ENCODE data around the gene TEAD4.

GRCh38 chr12:3040026-3040656 is 80.9 kb downstream of the TEAD4 start:
- TF ChIP-seq, protein P1, sequence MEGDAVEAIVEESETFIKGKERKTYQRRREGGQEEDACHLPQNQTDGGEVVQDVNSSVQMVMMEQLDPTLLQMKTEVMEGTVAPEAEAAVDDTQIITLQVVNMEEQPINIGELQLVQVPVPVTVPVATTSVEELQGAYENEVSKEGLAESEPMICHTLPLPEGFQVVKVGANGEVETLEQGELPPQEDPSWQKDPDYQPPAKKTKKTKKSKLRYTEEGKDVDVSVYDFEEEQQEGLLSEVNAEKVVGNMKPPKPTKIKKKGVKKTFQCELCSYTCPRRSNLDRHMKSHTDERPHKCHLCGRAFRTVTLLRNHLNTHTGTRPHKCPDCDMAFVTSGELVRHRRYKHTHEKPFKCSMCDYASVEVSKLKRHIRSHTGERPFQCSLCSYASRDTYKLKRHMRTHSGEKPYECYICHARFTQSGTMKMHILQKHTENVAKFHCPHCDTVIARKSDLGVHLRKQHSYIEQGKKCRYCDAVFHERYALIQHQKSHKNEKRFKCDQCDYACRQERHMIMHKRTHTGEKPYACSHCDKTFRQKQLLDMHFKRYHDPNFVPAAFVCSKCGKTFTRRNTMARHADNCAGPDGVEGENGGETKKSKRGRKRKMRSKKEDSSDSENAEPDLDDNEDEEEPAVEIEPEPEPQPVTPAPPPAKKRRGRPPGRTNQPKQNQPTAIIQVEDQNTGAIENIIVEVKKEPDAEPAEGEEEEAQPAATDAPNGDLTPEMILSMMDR (IDR thresholded peaks at IDR 0.05 in 2 of 3, conservative IDR thresholded peaks at IDR 0.05 in 1 of 3; ENCODE audit: borderline replicate concordance in 1 of 3, insufficient read depth in 1 of 3, low read depth in 2 of 3, low read length in 2 of 3): no peak
- TF ChIP-seq, protein P2, sequence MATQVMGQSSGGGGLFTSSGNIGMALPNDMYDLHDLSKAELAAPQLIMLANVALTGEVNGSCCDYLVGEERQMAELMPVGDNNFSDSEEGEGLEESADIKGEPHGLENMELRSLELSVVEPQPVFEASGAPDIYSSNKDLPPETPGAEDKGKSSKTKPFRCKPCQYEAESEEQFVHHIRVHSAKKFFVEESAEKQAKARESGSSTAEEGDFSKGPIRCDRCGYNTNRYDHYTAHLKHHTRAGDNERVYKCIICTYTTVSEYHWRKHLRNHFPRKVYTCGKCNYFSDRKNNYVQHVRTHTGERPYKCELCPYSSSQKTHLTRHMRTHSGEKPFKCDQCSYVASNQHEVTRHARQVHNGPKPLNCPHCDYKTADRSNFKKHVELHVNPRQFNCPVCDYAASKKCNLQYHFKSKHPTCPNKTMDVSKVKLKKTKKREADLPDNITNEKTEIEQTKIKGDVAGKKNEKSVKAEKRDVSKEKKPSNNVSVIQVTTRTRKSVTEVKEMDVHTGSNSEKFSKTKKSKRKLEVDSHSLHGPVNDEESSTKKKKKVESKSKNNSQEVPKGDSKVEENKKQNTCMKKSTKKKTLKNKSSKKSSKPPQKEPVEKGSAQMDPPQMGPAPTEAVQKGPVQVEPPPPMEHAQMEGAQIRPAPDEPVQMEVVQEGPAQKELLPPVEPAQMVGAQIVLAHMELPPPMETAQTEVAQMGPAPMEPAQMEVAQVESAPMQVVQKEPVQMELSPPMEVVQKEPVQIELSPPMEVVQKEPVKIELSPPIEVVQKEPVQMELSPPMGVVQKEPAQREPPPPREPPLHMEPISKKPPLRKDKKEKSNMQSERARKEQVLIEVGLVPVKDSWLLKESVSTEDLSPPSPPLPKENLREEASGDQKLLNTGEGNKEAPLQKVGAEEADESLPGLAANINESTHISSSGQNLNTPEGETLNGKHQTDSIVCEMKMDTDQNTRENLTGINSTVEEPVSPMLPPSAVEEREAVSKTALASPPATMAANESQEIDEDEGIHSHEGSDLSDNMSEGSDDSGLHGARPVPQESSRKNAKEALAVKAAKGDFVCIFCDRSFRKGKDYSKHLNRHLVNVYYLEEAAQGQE (IDR thresholded peaks at IDR 0.05; ENCODE audit: low read depth): no peak
- TF ChIP-seq TCF7L2 (IDR thresholded peaks at IDR 0.05; ENCODE audit: borderline replicate concordance, extremely low read depth, insufficient read depth, insufficient read length): no peak
- no peak for TF ChIP-seq MAX (IDR thresholded peaks at IDR 0.05)
- no peak for TF ChIP-seq SP1 (IDR thresholded peaks at IDR 0.05; ENCODE audit: low read depth)
- no peak for TF ChIP-seq ZNF274 (IDR thresholded peaks at IDR 0.05; ENCODE audit: low read depth, low read length)
- TF ChIP-seq EZH2 (IDR thresholded peaks at IDR 0.05): no peak
- no peak for TF ChIP-seq POLR2A (IDR thresholded peaks at IDR 0.05; ENCODE audit: borderline replicate concordance, extremely low read depth, insufficient read depth, insufficient read length)
- TF ChIP-seq JUND (IDR thresholded peaks at IDR 0.05): no peak
- no peak for TF ChIP-seq POLR2AphosphoS5 (IDR thresholded peaks at IDR 0.05; ENCODE audit: low read depth, low read length)
- TF ChIP-seq EZH2phosphoT487 (IDR thresholded peaks at IDR 0.05; ENCODE audit: borderline replicate concordance): no peak
- TF ChIP-seq CEBPB (IDR thresholded peaks at IDR 0.05; ENCODE audit: low read depth): no peak
- no peak for TF ChIP-seq ATF3 (IDR thresholded peaks at IDR 0.05)
- no peak for TF ChIP-seq SIN3A (IDR thresholded peaks at IDR 0.05; ENCODE audit: low read depth)
